HG03457 (cell line): ENCODE measurements around the gene SDK2.

Experiments
- ATAC-seq: cut with Tn5 transposase; IDR thresholded peaks from one replicate; pipeline ENCODE4 v1.9.1; 2021; ENCODE audit warnings: moderate number of reproducible peaks; ENCODE audit not compliant: unreplicated experiment

Gene SDK2

GRCh38 chr17:73588891-73589290 is 55.4 kb downstream of the SDK2 start:
- no peak for ATAC-seq

GRCh38 chr17:73588301-73588846 is 55.9 kb downstream of the SDK2 start:
- ATAC-seq, result no peak

- no peak for ATAC-seq
Observed at GRCh38 chr17:73586921-73587602, 57.2 kb downstream of the SDK2 start.

- no peak for ATAC-seq
Observed at GRCh38 chr17:73586275-73586832, 57.9 kb downstream of the SDK2 start.

GRCh38 chr17:73585583-73585982 is 58.7 kb downstream of the SDK2 start:
- no peak for ATAC-seq

GRCh38 chr17:73584987-73585386 is 59.3 kb downstream of the SDK2 start:
- no peak for ATAC-seq

GRCh38 chr17:73584049-73584448 is 60.2 kb downstream of the SDK2 start:
- no peak for ATAC-seq

DNA sequence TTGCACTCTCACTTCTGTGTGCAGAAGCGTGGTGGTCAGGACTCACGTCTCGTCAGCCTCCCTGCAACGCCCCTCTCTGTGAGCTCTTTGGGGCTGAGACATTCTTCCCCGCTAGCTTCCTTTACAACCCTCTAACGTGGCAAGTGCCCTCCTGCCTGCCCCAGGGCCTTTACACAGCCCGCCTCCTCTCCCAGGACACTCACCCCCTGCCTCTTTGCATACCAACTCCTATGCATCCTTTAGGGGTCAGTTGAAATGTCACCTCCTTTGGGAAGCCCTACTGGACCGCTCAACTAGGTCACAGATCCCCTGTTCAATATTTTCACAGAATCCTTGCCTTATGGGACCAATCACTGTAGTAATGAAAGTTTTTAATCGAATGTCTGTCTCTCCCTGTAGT is 61.4 kb downstream of the SDK2 start:
- no peak for ATAC-seq

GRCh38 chr17:73582359-73582758 is 61.9 kb downstream of the SDK2 start:
- ATAC-seq, result no peak

GRCh38 chr17:73581379-73581778 is 62.9 kb downstream of the SDK2 start:
- no peak for ATAC-seq

- ATAC-seq, result no peak
Observed at GRCh38 chr17:73580073-73580710, 64.1 kb downstream of the SDK2 start.

GRCh38 chr17:73576556-73577098 is 67.6 kb downstream of the SDK2 start:
- no peak for ATAC-seq

- ATAC-seq, result no peak
Observed at GRCh38 chr17:73575470-73576221, 68.6 kb downstream of the SDK2 start.

GRCh38 chr17:73571511-73572130 is 72.6 kb downstream of the SDK2 start:
- no peak for ATAC-seq

- no peak for ATAC-seq
Observed at GRCh38 chr17:73569762-73570319, 74.4 kb downstream of the SDK2 start.

GRCh38 chr17:73568934-73569333 is 75.3 kb downstream of the SDK2 start:
- ATAC-seq, result no peak

DNA sequence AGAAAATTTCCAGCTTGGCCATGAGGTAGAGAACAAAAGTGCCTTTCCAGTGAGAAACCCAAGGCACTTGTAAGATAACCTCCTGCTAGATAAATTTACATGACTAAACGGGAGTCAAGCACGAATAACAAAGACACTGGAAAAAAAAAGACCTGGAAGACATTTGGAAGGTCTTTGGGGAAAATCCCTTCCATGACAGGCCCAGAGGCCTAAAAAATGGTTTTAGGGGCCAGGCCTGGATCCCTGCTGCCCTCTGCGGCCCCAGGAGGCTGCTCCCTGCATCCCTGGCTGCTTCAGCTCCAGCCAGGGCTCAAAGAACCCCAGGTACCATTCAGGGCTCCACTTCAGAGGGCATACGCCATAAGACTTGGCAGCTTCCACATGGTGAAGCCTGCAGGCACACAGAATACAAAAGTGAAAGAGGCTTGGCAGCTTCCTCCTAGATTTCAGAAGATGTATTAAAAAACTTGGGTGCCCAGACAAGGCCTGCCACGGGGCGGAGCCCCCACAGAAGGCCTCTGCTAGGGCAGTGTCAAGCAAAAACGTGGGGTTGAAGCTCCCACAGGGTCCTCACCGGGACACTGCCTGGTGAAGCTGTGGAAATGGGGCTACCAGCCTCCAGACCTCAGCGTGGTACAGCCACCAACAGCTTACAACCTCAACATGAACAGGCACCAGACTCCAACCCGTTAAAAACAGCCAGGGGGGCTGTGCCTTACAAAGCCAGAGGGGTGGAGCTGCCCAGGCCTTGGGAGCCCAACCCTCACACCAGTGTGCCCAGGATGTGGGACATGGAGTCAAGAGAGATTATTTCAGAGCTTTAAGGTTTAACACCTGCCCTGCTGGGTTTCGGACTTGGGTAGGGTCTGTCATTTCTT is 77.1 kb downstream of the SDK2 start:
- ATAC-seq, result no peak

GRCh38 chr17:73564843-73565242 is 79.4 kb downstream of the SDK2 start:
- no peak for ATAC-seq

- no peak for ATAC-seq
Observed at GRCh38 chr17:73562896-73563295, 81.3 kb downstream of the SDK2 start.
